Endothelial cell of umbilical vein (primary cell): ENCODE data around the gene UPP1.

ENCODE experiments used
- CTCF ChIP-seq, 2 donors: IDR thresholded peaks; 1 replicate in 1 of 2; 2 replicates in 1 of 2; pipeline ENCODE4 v1.5.1; 2011; ENCODE audit warnings: low read length in 2 of 2, mild to moderate bottlenecking in 2 of 2, moderate library complexity in 2 of 2, control low read depth in 1 of 2, inconsistent platforms in 1 of 2, low read depth in 1 of 2; ENCODE audit not compliant: insufficient read depth in 1 of 2; ENCODE audit errors: extremely low read depth in 1 of 2
- EZH2 ChIP-seq: IDR thresholded peaks from 2 replicates; pipeline ENCODE4 v1.6.1; 2012; ENCODE audit warnings: borderline replicate concordance, low read depth, mild to moderate bottlenecking, moderate library complexity, low read length, inconsistent platforms; ENCODE audit not compliant: severe bottlenecking
- FOS ChIP-seq: IDR thresholded peaks from 2 replicates; pipeline ENCODE4 v1.6.1; 2011; ENCODE audit warnings: mild to moderate bottlenecking, low read length, moderate library complexity, borderline replicate concordance; ENCODE audit not compliant: insufficient read depth
- GATA2 ChIP-seq: IDR thresholded peaks from 2 replicates; pipeline ENCODE4 v1.7.0; 2011; ENCODE audit warnings: low read depth, mild to moderate bottlenecking, moderate library complexity, mixed read lengths, low read length; ENCODE audit not compliant: insufficient read length, insufficient read depth
- MAX ChIP-seq: IDR thresholded peaks from 2 replicates; pipeline ENCODE4 v1.6.1; 2011; ENCODE audit not compliant: insufficient read depth, insufficient read length
- MYC ChIP-seq: IDR thresholded peaks from one replicate; pipeline ENCODE4 v1.6.1; 2011; ENCODE audit warnings: mild to moderate bottlenecking, low read depth, low read length
- POLR2A ChIP-seq: IDR thresholded peaks from 2 replicates; pipeline ENCODE4 v1.6.1; 2012; ENCODE audit warnings: low read depth, mild to moderate bottlenecking, control low read depth, low read length
- POLR2AphosphoS5 ChIP-seq: IDR thresholded peaks from 2 replicates; pipeline ENCODE4 v1.6.1; 2012; ENCODE audit warnings: low read depth, mild to moderate bottlenecking, control low read depth, low read length, moderate library complexity; ENCODE audit not compliant: insufficient read depth

- TF ChIP-seq GATA2, result peak; percentile 40
- TF ChIP-seq POLR2A, result peak; percentile 44
- TF ChIP-seq CTCF (IDR thresholded peaks at IDR 0.05; ENCODE audit: extremely low read depth in 1 of 2, insufficient read depth in 1 of 2, low read depth in 1 of 2, low read length in 2 of 2), result no peak
- peak; percentile 74 for TF ChIP-seq POLR2AphosphoS5
- TF ChIP-seq FOS, result peak; percentile 87
- TF ChIP-seq EZH2, result no peak
- TF ChIP-seq MYC, result no peak
- TF ChIP-seq MAX, result peak; percentile 77
These were observed 463 bp upstream of the UPP1 start for GRCh38 chr7:48088559-48089045.
